SKM-1 (cell line): ENCODE results near the gene RBFOX2.
"Not testable (repeated sequence)": the region's sequence is repeated elsewhere in the genome, so short reads cannot be mapped to it uniquely, and the experiment has no call there.

Experiments
- DNase-seq: peaks from one replicate; lab custom pipeline; 2025; ENCODE audit not compliant: unreplicated experiment; lab: John Stamatoyannopoulos, UW

The RBFOX2 gene

DNA sequence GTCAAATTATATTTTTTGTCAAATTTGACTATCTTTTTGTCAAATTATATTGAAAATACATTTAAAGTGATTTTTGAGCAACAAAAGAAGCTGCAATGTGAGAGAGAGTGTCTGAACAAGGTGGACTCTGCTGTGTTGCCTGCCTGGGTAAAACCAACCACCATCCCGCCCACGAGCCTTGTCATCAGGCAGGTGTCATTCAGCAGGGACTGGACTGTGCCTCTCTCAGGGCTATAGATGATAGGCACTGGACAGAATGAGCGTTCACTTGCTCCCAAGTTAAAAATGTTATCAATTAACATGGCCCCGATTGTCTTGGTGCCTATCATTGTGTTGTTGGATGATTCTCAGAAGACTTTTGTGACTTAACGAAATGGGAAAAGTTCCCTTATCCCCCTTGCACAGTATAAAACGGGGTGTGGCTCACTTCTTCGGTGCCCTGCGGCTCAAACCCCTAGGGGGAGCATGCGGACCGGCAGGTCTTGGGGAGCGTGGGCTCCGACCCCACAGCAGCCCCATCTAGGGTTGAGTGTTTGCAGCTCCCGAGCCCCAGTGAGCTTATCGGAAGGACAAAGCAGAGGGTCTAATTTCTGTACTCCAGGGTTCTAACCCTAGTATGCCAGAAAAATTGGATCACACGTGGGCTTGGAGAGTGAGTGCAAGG lies 309.3 kb downstream of the RBFOX2 start:
- DNase-seq = no peak

DNA sequence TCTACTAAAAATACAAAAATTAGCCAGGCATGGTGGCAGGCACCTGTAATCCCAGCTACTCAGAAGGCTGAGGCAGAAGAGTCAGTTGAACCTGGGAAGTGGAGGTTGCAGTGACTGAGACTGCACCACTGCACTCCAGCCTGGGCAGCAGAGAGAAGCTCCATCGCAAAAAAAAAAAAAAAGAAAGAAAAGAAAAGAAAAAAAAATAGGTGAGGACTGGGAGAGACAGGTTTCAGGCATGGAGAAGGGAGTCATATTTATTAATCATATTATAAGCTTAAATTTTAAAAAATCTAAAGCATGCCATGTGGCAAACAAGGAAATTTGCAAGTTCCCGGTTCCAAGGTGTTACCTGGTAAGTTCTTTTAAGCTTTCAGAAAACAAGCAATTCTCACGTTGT lies 311.1 kb downstream of the RBFOX2 start, which contains the start of gene APOL5:
APOL5 (plus strand) TSS at position 301 of the 400 bp plus-strand sequence; CDS start at position 301, 0 bp downstream.
- no peak for DNase-seq

DNA sequence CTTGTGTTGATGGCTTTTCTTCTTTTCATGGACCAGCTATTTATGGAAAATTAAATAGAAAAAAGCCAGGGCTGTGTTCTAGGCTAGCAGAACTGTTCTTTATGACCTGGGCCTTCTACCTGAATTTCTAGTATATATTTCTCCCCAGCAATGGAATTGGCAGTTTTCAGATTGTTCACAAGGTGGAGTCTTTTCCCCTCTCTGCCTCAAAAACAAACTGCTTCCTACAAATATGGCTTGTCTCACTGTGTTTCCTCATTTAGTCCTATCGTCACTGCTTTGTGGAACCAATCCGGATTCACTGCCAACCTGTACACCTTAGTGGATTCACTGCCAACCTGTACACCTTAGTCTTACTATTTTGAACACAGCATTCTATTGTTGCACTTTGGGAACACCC lies 316.0 kb downstream of the RBFOX2 start:
- DNase-seq = no peak

DNA sequence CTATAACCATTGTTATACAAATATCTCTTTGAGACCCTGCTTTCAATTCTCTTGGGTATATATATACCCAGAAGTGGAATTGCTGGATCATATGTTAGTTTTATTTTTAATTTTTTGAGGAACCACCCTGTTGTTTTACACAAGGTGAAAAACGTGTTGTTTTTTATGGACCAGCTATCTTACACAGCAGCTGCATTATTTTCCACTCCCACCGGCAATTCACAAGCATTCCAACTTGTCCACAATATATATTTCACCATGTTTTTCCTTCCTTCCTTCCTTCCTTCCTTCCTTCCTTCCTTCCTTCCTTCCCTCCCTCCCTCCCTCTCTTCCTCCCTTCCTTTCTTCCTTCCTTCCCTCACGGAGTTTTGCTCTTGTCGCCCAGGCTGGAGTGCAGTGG lies 317.3 kb downstream of the RBFOX2 start:
- DNase-seq = no peak

DNA sequence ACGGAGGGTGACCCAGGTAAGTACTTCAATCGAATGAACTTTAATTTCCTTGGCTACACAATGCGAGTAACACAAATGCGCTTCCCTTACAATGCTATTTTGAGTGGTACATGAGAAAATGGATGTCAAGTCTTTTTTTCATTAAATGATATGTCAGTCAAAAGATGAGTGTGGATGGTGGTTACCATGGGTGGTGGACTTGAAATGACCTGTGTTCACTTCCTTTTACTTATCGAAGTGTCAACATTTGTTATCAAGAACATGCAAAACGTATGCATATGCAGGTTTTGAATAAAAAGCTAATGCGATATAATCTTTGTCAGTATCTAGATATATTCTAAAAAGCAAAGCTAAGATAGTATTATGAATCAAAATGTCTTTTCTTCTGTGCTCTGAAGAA lies 319.7 kb downstream of the RBFOX2 start:
- no peak for DNase-seq

DNA sequence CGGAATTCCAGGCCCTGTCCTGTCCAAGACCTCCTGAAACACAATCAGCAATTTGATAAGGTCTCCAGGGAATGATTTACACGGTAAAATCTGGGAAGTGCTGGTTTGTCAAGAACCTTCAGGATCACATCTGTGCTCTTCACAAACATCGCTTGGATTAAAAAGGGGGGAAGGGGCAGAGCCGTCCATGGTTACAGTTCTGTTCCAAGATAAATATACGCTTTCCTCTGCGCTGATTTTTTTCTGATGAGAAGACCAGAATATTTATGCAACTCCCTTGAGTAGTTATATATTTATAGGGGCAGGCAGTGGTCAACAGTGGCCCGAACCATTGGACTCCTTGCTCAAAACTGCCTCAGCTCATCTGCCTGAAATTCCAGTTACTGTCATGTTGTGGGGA lies 320.2 kb downstream of the RBFOX2 start:
- DNase-seq = no peak

DNA sequence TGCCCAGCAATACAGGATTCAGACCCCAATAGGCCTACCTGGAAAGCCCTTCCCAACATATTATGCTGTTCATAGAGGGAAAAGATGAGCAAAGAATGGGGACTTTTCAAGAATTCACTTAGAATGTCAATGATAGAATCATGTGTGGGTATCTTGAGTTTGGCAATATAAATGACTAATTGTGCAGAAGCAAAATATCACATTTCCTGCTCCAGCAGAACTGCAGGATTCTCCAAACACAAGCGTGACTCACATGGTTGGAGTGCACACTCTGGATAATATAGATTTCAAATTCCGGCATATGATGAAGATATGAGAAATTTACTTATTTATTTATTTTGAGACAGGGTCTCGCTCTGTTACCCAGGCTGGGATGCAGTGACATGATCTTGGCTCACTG lies 323.5 kb downstream of the RBFOX2 start:
- DNase-seq = no peak

DNA sequence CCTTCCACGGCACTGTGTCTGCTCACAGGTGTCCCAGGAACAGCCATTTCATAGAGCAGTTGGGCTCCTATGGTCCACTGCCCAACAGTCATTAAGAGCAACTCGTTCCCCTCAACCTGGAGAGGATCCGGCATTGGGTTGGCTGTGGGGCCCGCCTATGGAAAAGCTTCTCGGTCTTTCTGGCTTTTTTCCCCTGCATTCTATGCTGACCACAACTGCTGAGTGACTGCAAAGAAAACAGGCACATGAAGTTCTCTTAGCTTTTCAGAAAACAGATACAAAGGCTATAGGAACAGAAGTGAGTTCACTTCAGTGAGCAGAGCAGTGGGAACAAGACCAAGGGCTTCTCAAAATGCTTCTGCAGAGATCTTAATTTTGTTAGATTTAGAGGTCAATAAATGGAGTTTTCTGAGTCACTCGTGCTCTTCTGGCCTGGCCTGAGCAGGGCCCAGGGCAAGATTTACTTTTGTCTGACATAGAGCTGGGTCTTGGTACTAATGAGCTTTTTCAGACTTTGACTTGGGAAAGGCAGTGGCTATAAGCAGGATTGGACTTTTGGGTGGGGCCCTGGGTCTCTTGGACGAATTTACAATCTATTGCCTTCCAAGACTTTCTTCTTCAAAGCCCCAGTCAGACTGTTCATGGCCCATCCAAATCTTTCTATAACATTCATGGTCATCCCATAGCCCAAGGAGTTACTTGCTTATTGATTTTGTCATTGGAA lies 324.6 kb downstream of the RBFOX2 start:
- DNase-seq = no peak

DNA sequence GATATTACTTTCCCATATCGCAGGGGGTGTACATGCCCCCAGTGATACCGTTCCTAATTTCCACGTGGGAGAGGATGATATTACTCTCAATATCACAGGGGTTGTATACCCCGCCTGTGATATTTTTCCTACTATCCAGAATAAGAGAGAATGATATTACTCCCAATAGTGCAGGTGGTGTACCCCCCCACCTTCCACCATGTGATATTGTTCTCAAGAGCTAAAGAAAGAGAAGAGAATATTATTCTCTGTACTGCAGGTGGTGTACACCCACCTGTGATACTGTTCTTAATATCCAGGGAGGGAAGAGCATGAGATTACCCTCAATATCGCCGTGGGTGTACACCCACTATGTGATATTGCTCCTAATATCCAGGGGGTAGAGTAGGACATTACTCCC lies 328.8 kb downstream of the RBFOX2 start:
- not testable (repeated sequence) for DNase-seq

DNA sequence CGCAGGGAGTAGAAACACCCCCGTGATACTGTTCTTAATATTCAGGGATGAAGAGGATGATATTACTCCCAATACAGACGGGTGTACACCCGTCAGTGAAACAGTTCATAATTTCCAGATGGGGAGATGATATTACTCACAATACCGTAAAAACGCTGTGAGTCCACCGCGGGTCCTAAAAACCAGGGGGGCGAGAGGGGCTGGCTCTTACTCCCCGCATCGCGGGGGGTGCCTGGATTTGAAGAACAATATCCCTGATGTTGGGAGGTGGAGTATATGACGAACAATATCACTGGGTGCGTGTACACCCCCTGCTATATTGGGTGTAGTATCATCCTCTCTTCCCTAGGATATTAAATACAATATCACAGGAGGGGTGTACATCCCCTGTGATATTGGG lies 331.5 kb downstream of the RBFOX2 start:
- DNase-seq = no peak

DNA sequence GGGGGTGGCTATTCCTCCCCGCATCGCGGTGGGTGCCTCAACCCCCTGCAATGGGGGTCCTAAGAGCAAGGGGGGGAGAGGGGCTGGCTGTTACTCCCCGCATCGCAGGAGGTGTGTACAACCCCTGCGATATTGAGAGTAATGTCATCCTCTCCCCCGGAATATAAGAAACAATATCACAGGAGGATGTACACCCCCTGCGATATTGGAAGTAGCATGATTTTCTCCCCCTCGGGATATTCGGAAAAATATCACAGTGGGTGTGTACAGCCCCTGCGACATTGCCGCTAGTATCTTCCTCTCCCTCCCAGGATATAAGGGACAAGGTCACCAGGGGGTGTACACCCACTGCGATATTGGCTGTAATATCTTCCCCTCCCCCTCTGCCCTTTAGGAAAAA lies 333.4 kb downstream of the RBFOX2 start:
- no peak for DNase-seq

DNA sequence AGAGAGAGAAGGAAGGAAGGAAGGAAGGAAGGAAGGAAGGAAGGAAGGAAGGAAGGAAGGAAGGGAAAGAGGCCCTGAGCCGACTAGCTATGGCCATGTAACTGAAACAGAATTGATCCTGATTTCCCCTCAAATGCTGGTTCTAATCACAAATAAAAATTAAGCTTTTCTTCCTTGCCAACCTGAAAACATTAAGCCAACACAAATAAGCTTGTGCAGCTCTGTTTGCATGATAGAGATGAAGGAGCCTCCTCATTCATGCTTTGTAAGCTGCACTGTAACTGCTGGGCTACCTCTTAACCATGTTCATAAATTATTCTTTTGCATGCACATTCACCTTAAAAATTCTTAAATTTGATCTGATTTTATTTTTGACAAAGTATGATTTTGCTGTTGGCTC lies 338.6 kb downstream of the RBFOX2 start:
- no peak for DNase-seq

DNA sequence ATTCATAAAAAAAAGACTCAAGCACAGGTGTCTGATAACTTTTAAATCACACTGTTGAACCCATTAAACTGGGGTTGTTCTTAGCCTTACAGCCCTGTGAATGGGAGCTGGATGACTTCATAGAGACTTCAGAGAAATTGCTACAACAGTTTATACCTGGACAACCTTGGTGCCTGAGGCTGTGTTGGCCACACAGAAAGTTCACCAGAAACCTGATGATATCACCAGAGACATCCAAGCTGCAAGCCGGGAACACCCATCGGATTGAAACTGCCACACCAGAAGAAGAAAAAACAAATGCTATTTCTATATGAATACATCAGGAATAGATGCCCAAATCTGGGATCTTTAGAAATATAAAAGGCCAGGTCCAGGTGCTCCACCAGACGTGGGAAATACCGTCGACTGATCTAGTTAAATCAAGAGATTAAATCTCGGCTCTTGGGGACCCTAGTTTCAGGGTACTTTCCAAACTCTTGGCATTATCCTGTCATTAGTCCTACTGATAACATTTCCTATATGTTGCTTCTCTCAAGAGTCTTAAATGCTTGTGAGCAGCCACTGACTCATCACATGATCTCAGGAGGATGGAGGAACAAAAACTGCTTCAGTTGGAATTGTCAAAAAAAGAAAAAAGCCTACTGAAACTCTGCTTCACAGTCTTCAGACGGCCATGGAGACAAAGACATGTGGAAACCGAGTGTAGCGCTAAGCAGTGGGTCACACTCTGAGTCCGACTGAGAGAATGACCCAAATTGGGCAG lies 339.5 kb downstream of the RBFOX2 start:
- no peak for DNase-seq
